ENCODE data around the gene TBL1X. TPM values are rescaled to one million over a fixed set of nuclear protein-coding genes. Genes with fewer than 3 reads are reported as not detected.

TBL1X gene
- total and polyA plus RNA-seq, 2 of the 8 experiments (the other 6 are each of a cell fraction or from before 2014, with no cell fraction given), result 13.3 to 25.6 TPM

DNA sequence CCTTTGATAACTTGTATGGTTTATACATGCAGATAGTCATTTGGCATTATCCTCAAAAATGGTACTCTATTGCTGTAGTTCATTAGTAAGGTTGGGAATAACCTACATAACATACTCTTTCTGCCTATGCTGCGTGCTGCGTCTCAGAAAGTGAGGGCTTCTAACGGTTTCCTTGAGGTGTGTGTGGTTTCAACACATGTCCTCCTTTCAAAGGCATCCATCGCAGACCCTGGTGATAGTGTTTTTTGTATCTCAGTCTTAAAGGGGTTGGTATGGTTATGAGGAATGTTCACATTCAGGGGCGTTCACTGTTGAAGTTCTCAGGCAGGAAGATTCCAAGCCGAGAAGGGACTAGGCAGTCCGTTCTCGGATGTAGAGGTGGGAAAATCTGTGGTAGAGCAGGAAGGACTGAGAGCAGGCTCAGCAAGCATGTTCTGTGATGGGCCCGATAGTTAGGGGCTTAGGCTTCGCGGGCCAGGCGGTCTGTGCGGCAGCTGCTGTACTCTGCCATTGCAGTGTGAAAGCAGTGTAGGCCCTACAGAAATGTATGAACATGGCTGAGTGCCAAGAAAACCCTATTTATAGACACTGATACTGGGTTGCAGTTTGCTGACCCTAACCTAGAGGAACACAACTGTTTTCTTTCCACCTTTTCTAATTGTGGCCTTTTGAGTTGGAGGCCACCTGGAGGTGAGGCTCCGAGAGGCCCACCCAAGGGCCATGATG is 177.6 kb downstream of the TBL1X start (continued):
- TF ChIP-seq, protein P1, sequence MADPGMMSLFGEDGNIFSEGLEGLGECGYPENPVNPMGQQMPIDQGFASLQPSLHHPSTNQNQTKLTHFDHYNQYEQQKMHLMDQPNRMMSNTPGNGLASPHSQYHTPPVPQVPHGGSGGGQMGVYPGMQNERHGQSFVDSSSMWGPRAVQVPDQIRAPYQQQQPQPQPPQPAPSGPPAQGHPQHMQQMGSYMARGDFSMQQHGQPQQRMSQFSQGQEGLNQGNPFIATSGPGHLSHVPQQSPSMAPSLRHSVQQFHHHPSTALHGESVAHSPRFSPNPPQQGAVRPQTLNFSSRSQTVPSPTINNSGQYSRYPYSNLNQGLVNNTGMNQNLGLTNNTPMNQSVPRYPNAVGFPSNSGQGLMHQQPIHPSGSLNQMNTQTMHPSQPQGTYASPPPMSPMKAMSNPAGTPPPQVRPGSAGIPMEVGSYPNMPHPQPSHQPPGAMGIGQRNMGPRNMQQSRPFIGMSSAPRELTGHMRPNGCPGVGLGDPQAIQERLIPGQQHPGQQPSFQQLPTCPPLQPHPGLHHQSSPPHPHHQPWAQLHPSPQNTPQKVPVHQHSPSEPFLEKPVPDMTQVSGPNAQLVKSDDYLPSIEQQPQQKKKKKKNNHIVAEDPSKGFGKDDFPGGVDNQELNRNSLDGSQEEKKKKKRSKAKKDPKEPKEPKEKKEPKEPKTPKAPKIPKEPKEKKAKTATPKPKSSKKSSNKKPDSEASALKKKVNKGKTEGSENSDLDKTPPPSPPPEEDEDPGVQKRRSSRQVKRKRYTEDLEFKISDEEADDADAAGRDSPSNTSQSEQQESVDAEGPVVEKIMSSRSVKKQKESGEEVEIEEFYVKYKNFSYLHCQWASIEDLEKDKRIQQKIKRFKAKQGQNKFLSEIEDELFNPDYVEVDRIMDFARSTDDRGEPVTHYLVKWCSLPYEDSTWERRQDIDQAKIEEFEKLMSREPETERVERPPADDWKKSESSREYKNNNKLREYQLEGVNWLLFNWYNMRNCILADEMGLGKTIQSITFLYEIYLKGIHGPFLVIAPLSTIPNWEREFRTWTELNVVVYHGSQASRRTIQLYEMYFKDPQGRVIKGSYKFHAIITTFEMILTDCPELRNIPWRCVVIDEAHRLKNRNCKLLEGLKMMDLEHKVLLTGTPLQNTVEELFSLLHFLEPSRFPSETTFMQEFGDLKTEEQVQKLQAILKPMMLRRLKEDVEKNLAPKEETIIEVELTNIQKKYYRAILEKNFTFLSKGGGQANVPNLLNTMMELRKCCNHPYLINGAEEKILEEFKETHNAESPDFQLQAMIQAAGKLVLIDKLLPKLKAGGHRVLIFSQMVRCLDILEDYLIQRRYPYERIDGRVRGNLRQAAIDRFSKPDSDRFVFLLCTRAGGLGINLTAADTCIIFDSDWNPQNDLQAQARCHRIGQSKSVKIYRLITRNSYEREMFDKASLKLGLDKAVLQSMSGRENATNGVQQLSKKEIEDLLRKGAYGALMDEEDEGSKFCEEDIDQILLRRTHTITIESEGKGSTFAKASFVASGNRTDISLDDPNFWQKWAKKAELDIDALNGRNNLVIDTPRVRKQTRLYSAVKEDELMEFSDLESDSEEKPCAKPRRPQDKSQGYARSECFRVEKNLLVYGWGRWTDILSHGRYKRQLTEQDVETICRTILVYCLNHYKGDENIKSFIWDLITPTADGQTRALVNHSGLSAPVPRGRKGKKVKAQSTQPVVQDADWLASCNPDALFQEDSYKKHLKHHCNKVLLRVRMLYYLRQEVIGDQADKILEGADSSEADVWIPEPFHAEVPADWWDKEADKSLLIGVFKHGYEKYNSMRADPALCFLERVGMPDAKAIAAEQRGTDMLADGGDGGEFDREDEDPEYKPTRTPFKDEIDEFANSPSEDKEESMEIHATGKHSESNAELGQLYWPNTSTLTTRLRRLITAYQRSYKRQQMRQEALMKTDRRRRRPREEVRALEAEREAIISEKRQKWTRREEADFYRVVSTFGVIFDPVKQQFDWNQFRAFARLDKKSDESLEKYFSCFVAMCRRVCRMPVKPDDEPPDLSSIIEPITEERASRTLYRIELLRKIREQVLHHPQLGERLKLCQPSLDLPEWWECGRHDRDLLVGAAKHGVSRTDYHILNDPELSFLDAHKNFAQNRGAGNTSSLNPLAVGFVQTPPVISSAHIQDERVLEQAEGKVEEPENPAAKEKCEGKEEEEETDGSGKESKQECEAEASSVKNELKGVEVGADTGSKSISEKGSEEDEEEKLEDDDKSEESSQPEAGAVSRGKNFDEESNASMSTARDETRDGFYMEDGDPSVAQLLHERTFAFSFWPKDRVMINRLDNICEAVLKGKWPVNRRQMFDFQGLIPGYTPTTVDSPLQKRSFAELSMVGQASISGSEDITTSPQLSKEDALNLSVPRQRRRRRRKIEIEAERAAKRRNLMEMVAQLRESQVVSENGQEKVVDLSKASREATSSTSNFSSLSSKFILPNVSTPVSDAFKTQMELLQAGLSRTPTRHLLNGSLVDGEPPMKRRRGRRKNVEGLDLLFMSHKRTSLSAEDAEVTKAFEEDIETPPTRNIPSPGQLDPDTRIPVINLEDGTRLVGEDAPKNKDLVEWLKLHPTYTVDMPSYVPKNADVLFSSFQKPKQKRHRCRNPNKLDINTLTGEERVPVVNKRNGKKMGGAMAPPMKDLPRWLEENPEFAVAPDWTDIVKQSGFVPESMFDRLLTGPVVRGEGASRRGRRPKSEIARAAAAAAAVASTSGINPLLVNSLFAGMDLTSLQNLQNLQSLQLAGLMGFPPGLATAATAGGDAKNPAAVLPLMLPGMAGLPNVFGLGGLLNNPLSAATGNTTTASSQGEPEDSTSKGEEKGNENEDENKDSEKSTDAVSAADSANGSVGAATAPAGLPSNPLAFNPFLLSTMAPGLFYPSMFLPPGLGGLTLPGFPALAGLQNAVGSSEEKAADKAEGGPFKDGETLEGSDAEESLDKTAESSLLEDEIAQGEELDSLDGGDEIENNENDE (IDR thresholded peaks at IDR 0.05; ENCODE audit: insufficient replicate concordance, low read length), result no peak
- no peak for TF ChIP-seq JUN (IDR thresholded peaks at IDR 0.05; ENCODE audit: low read depth, low read length)
- TF ChIP-seq RAD21 (IDR thresholded peaks at IDR 0.05 in 1 of 2, conservative IDR thresholded peaks at IDR 0.05 in 1 of 2; ENCODE audit: low read depth in 2 of 2, low read length in 2 of 2), result no peak
- no peak for TF ChIP-seq BRCA1 (IDR thresholded peaks at IDR 0.05; ENCODE audit: low read depth, low read length)
- no peak for TF ChIP-seq SIRT6 (IDR thresholded peaks at IDR 0.05; ENCODE audit: low read length)
- no peak for TF ChIP-seq KDM1A (IDR thresholded peaks at IDR 0.05; ENCODE audit: borderline replicate concordance, low read length)
- no peak for TF ChIP-seq POLR2A (IDR thresholded peaks at IDR 0.05; ENCODE audit: control extremely low read depth in 1 of 2, low read depth in 2 of 2, low read length in 2 of 2)
- TF ChIP-seq SUZ12 (IDR thresholded peaks at IDR 0.05; ENCODE audit: low read length), result no peak
- TF ChIP-seq, protein P2, sequence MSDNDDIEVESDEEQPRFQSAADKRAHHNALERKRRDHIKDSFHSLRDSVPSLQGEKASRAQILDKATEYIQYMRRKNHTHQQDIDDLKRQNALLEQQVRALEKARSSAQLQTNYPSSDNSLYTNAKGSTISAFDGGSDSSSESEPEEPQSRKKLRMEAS (IDR thresholded peaks at IDR 0.05), result no peak
- no peak for TF ChIP-seq SP2 (IDR thresholded peaks at IDR 0.05; ENCODE audit: low read length)

Data from H1 (cell line).